CD4-positive, alpha-beta T cell treated with Interleukin-4 for 1 hour (primary cell): Measurements from ENCODE around the gene SQSTM1.
"Not testable (repeated sequence)": the region's sequence is repeated elsewhere in the genome, so short reads cannot be mapped to it uniquely, and the experiment has no call there.

ENCODE experiments used
- DNase-seq, 2 donors: peaks; one replicate each; pipeline ENCODE4 v3.0.0-alpha.2; 2020 to 2022

SQSTM1 gene

GRCh38 chr5:179820483-179821297, at the start of gene SQSTM1:
SQSTM1 (plus strand) TSS chr5:179820905; CDS start chr5:179820937, 32 bp downstream.
- peak; percentile 84 to 86 for DNase-seq

GRCh38 chr5:179771311-179771895, 49.3 kb upstream of the SQSTM1 start:
- no peak for DNase-seq

- DNase-seq, result no peak
Observed at GRCh38 chr5:179772351-179772750, 48.4 kb upstream of the SQSTM1 start.

GRCh38 chr5:179773686-179774040, 47.0 kb upstream of the SQSTM1 start:
- no peak for DNase-seq

GRCh38 chr5:179774442-179774841, 46.3 kb upstream of the SQSTM1 start:
- no peak for DNase-seq

- DNase-seq, result no peak
Observed at GRCh38 chr5:179776411-179776938, 44.2 kb upstream of the SQSTM1 start.

- no peak for DNase-seq
Observed at GRCh38 chr5:179777456-179777855, 43.2 kb upstream of the SQSTM1 start.

- no peak for DNase-seq
Observed at GRCh38 chr5:179777909-179778308, 42.8 kb upstream of the SQSTM1 start.

- no peak for DNase-seq
Observed at GRCh38 chr5:179778591-179778990, 42.1 kb upstream of the SQSTM1 start.

GRCh38 chr5:179779826-179780225, 40.9 kb upstream of the SQSTM1 start:
- no peak for DNase-seq

GRCh38 chr5:179780362-179780761, 40.3 kb upstream of the SQSTM1 start:
- DNase-seq, result peak in 1 of 2 donors; percentile 33

GRCh38 chr5:179781846-179782245, 38.9 kb upstream of the SQSTM1 start:
- no peak for DNase-seq

GRCh38 chr5:179783128-179783527, 37.6 kb upstream of the SQSTM1 start:
- DNase-seq, result no peak

- no peak for DNase-seq
Observed at GRCh38 chr5:179786861-179787260, 33.8 kb upstream of the SQSTM1 start.

GRCh38 chr5:179788193-179788854, 32.4 kb upstream of the SQSTM1 start:
- no peak for DNase-seq

- DNase-seq, result not testable (repeated sequence)
Observed at GRCh38 chr5:179789278-179789677, 31.4 kb upstream of the SQSTM1 start.

- no peak for DNase-seq
Observed at GRCh38 chr5:179791881-179792611, 28.7 kb upstream of the SQSTM1 start.

GRCh38 chr5:179792612-179793467, 27.9 kb upstream of the SQSTM1 start:
- no peak for DNase-seq

GRCh38 chr5:179793468-179794139, 27.1 kb upstream of the SQSTM1 start, which contains the start of gene LTC4S:
LTC4S (plus strand) TSS chr5:179793986; CDS start chr5:179794081, 95 bp downstream.
- peak; percentile 64 to 69 for DNase-seq

- DNase-seq, result no peak
Observed at GRCh38 chr5:179794171-179794570, 26.5 kb upstream of the SQSTM1 start.

GRCh38 chr5:179794575-179794974, 26.1 kb upstream of the SQSTM1 start:
- no peak for DNase-seq
